Stimulated activated CD4-positive, alpha-beta T cell treated with anti-CD3 and anti-CD28 coated beads, Interleukin-4, amount 100 ng/mL, for 4 hours (primary cell): Measurements from ENCODE around the gene CSPG5.

ENCODE experiments used
- DNase-seq, 2 experiments: peaks; one replicate each; pipeline ENCODE4 v3.0.0-alpha.2; 2020

Gene CSPG5

DNA sequence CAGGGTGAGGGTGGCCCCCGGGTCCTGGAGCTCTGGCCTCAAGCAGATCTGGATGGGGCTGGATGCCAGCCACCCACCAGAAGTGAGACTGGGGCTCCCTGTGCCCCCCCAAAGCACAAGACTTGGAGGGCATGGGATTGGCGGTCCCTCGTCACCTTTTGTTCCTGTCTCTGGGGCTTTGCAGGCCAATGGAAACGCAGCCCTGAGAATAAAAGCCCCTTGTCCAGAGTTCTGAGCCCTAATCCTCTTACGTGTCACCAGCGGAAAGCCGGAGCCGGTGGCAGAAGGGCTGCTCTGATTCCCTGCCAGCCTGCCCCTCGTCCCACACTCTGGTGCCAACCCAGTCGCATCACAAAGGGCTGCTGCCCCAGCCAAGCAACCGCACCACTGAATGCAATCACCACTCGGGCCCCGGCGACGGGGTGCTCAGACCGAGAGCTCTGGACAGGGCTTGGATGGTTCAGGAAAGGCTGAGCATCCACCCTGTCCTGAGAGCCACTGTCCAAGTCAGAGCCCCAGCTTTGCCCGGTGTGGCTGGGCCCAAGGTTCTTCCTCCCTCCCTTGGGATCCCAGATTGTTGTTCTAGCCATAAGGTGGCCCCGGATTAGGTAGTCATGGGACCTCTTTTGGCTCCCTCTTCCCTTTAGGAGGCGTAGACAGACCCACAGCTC, 42.3 kb downstream of the CSPG5 start:
- DNase-seq = no peak

DNA sequence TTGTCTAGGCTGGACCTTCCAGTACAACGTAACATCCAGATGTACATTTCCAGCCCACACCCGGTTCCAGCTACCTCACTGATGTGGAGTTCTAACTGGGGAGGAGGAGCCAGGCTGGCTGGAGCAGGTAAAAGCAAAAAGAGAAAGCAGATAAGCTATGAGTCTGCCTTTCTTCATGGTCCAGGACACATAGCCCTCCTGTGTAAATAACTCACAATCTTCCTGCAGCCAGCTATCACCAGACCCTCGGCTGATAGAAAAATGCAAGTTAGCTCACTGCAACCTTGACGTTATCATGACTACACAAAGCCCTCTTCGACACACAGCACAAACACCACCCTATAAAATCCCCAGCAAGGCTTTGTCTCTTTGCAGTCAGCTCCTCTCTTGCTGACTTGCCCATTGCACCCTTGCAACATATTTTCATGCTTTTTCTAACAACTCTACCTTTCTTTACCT, 44.6 kb downstream of the CSPG5 start:
- no peak for DNase-seq

GRCh38 chr3:47533481-47533880, 45.2 kb downstream of the CSPG5 start:
- DNase-seq = no peak

DNA sequence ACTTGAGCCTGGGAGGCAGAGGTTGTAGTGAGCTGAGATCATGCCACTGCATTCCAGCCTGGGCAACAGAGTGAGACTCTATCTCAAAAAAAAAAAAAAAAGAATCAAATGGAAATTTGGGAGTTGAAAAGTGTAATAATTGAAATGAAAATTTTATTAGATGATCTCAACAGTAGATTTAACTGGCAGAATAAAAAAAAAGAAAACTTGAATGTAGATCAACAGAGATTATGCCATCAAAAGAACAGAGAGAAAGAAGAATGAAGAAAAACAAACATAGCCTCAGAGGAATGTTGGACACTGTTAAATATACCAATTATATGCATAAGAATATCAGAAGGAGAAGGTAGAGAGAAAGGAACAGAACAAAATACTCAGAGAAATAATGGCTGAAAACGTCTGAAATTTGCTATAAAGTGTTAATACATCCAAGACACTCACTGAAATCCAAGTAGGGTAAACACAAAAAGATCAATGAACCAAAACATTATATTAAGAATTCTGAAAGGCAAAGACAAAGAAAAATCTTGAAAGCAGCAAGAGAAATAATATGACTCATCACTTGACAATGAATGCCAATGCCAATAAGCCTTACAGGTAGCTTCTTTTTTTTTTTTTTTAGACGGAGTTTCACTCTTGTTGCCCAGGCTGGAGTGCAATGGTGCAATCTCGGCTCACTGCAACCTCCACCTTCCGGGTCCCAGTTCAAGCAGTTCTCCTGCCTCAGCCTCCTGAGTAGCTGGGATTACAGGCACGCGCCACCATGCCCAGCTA, 50.5 kb downstream of the CSPG5 start:
- DNase-seq = no peak

DNA sequence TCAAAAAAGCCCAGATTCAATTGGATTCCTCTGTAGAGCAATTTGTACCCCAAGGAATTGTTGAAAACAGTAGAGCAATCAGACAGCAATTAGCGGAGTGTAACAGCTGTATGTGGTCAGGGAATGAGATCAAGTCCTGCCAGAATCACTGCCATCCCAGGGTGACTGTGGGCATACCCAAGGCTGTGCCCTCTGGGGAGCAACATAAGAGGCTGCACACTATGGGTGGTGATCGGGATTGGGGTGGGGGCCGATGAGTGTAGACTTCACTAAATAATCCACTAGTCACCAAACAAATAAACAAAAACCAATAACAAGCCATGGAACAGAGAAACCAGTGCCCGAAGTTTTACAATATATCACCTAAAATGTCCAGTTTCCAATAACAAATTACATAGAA, 53.0 kb downstream of the CSPG5 start:
- DNase-seq = no peak

DNA sequence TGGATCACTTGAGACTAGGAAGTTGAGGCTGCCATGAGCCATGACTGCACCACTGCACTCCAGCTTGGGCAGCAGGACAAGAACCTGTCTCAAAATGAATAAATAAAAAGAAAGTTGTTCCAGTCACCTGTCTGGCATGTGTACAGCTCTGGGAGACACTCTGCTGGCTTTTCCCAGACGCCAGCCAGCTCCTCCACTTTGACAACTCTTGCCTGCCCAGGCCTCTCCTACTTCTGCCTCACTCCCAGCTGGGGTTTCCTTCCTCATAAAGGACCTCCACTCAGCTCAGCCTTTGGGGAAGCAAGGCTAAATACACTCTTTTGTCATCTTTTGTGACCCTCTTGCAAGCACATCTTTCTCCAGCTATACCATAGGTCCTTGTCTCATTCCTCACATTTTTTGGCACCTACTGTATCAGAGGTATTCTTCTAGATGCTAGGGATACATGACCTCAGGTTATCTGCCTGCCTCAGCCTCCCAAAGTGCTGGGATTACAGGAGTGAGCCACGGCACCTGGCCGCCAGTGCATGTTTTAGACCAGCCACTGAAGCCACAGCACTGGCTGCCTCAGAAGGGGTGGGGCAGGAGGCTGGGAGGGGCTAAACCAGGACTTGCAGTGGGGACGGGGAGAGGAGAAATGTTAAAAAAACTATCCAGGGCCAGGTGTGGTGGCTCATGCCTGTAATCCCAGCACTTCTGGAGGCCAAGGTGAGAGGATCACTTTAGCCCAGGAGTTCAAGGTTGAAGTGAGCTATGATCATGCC, 55.2 kb downstream of the CSPG5 start:
- DNase-seq = no peak

DNA sequence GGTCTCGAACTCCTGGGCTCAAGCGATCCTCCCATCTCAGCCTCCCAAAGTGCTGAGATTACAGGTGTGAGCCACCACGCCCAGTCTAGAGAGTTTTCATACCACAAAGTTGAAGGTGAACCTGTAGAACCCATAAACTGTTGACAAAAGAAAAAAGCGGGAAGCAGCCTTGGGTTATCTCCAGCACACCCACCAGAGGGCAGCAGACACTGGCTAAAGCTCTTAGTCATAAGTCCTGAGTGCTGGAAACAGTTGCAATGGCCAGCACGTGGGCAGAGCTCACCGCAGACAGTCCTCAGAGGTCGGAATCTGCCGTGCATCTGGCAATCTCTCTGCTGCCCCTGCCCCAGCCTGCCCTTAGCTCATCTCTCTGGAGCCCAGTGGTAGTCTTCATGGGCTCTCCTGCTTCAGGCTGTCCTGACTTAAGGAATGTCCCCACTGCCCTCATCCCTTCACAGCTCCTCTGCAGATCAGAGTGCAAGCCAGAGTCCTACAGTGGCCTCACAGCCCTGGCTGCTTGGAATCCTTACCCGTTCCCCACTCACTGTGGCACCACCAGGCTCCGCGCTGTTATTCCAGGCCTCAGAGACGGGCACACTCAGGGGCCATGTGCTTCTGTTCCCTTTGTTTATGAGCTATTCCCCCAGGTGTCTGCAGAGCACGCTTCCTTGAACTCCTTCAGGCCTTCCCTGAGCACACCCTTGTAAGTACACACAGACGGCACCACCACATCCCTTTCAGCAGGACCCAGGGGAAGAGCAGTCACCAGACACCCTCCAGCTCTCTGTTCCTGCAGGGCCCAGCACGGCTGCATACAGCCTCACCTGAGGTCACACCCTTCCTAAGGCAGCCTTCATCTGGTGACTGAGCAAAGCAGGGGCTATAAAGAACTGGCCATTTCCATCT, 56.3 kb downstream of the CSPG5 start:
- DNase-seq = peak; percentile 57 to 67

DNA sequence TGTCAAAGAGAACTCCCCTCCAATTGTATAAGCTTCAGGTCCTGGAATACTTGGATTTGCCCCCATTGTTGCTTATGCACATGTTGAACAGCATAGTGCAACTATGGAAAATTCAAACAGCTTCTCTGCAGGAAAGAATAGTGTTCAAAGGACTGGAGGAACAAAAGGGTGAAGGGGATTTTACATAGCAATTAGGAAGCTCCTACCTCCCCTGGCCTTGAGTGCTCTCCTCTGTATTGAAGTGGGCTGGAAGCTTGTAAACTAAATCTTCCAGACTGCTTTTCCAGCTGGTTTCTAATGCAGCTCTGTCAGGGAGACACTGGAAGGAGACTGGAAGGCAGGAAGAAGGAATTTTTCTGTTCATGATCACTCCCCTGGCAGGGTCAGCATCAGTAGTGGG, 57.9 kb downstream of the CSPG5 start:
- DNase-seq = no peak

GRCh38 chr3:47517937-47518336, 60.7 kb downstream of the CSPG5 start:
- DNase-seq = no peak

DNA sequence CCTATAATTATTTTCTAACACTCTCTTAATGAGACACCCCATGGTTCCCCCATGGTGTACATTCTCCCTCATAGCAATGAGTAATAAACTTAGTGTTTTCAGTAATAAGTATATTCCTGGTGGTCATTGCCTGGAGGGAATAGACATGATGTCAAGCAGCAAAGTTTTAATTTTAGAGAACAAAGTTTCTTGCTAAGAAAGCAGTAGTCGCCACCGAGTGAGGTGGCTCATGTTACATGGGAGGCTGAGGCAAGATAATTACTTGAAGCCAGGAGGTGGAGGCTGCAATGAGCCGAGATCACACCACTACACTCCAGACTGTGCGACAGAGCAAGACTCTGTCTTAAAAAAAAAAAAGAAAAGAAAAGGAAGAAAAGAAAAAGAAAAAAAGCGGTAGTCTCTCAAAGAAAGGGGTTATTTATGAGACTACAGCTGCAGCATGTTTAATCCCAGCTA, 62.8 kb downstream of the CSPG5 start:
- no peak for DNase-seq

- DNase-seq = no peak
Observed at GRCh38 chr3:47515100-47515499, 63.6 kb downstream of the CSPG5 start.

DNA sequence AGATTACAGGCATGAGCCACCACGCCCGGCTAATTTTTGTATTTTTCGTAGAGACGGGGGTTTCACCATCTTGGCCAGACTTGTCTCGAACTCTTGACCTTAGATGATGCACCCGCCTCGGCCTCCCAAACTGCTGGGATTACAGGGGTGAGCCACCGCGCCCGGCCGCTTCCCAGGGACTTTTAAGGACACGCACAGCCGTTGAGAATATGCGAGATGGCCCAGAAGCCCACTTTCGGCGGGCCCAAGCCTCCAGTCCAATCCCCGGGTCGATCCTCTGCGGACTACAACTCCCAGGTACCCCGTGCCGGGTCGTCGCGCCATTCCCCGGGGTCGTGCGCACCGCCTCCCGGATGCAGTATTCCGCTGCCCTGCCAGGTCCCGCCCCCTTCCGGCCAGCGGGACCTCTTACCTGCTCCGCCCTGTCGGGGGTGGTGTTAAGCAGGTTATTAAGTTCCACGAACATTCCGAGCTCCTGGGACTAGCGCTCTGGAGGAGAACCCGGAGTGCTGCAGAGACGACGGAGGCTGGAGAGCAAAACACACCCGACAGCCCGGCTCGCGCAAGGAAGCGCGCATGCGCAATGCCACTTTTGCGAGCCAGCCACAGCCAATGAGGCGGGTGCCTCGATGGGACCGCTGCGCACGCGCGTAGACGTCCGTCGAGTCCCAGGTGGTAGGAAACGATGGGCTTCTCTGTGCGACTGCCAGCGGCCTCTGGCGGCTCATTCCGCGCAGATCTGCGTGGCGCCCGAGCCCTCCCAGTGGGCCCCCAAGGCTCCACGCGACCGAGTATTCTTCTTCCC, 65.3 kb downstream of the CSPG5 start, which contains the start of gene ELP6:
Gene ELP6, minus strand, starts transcription at position 588 of the 805 bp plus-strand sequence. Its CDS starts 122 bp downstream, at position 466.
- peak; percentile 95 to 97 for DNase-seq

DNA sequence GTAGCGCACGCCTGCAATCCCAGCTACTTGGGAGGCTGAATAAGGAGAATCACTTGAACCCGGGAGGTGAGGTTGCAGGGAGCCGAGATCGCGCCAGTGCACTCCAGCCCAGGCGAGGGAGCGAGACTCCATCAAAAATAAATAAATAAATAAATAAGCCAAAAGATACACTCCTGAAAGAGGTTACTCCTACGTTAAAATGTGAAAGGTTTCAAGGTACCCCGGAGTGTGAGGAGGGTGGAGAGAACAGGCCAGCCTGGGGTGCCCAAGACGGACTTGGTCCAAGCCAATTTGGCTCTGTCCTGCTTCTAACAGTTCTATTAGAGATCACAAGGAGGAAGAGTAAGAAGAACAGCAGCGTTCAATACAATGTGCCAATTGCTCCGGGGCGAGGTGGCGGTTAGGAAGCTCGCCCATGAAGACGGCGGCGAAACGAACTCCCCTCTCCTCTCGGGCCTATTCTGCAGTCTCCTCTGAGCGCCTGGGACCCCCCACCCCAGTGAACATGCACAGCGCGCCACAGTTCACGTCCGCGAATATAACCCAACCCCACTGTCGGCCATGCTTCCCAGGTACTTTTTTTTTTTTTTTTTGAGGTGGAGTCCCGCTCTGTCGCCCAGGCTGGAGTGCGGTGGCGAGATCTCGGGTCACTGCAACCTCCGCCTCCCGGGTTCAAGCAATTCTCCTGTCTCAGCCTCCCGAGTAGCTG, 66.1 kb downstream of the CSPG5 start:
- peak in 1 of 2 experiments; percentile 4 for DNase-seq
